NCI-H2081 (cell line): Measurements from ENCODE around the gene RP2.
A peak's percentile ranks its signal among the peaks of the same experiment; 100 is the strongest.

Experiments used
- DNase-seq, 2 experiments: peaks; one replicate each; lab custom pipeline; 2025; lab: John Stamatoyannopoulos, UW

RP2 gene

GRCh38 chrX:46844913-46845312 is 8.1 kb downstream of the RP2 start:
- no peak for DNase-seq

GRCh38 chrX:46849933-46850332 is 13.1 kb downstream of the RP2 start:
- no peak for DNase-seq

- no peak for DNase-seq
Measured at GRCh38 chrX:46850771-46851170, 13.9 kb downstream of the RP2 start.

GRCh38 chrX:46856483-46856882 is 19.6 kb downstream of the RP2 start:
- no peak for DNase-seq

GRCh38 chrX:46860557-46860956 is 23.7 kb downstream of the RP2 start:
- no peak for DNase-seq

- DNase-seq = no peak
Measured at GRCh38 chrX:46863072-46863471, 26.2 kb downstream of the RP2 start.

GRCh38 chrX:46864606-46865005 is 27.8 kb downstream of the RP2 start:
- DNase-seq = no peak

- DNase-seq = no peak
Measured at GRCh38 chrX:46865281-46865680, 28.4 kb downstream of the RP2 start.

GRCh38 chrX:46866726-46867125 is 29.9 kb downstream of the RP2 start:
- DNase-seq = no peak

GRCh38 chrX:46873746-46874145 is 36.9 kb downstream of the RP2 start:
- no peak for DNase-seq

- no peak for DNase-seq
Measured at GRCh38 chrX:46876901-46877300, 40.1 kb downstream of the RP2 start.

GRCh38 chrX:46882266-46882665 is 45.4 kb downstream of the RP2 start:
- DNase-seq = no peak

GRCh38 chrX:46884799-46885198 is 48.0 kb downstream of the RP2 start:
- DNase-seq = no peak

GRCh38 chrX:46898207-46898606 is 61.4 kb downstream of the RP2 start:
- no peak for DNase-seq

GRCh38 chrX:46903458-46904242 is 66.8 kb downstream of the RP2 start:
- DNase-seq = peak; percentile 83 to 88

- no peak for DNase-seq
Measured at GRCh38 chrX:46904626-46905025, 67.8 kb downstream of the RP2 start.

- DNase-seq = no peak
Measured at GRCh38 chrX:46910415-46910814, 73.6 kb downstream of the RP2 start.

GRCh38 chrX:46912098-46912602 is 75.3 kb downstream of the RP2 start, which contains the start of gene JADE3:
JADE3 (plus strand) TSS chrX:46912421; CDS start chrX:46984895, 72,474 bp downstream.
- peak; percentile 72 to 84 for DNase-seq

GRCh38 chrX:46912603-46913491 is 76.0 kb downstream of the RP2 start:
- DNase-seq = peak; percentile 4 to 19

GRCh38 chrX:46913667-46914066 is 76.8 kb downstream of the RP2 start:
- no peak for DNase-seq

GRCh38 chrX:46916273-46916672 is 79.4 kb downstream of the RP2 start:
- no peak for DNase-seq

- no peak for DNase-seq
Measured at GRCh38 chrX:46917622-46918021, 80.8 kb downstream of the RP2 start.

GRCh38 chrX:46918434-46918833 is 81.6 kb downstream of the RP2 start:
- DNase-seq = no peak
